GM19438 (cell line): Measurements from ENCODE around the gene PGS1.

Experiments used
- ATAC-seq: cut with Tn5 transposase; IDR thresholded peaks from one replicate; pipeline ENCODE4 v1.9.1; 2021; ENCODE audit warnings: low read depth; ENCODE audit not compliant: unreplicated experiment

Gene PGS1

DNA sequence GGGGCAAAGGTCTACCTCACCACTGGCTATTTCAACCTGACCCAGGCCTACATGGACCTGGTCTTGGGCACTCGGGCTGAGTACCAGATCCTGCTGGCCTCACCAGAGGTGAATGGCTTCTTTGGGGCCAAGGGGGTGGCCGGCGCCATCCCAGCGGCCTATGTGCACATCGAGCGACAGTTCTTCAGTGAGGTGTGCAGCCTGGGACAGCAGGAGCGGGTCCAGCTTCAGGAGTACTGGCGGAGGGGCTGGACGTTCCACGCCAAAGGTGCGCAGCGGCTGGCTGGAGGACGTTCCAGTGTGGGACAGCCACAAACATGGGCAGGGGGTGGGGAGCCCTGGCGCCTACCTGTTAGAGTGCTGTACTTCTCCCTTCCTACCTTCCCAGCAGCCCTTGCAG, 25.4 kb downstream of the PGS1 start:
- no peak for ATAC-seq

DNA sequence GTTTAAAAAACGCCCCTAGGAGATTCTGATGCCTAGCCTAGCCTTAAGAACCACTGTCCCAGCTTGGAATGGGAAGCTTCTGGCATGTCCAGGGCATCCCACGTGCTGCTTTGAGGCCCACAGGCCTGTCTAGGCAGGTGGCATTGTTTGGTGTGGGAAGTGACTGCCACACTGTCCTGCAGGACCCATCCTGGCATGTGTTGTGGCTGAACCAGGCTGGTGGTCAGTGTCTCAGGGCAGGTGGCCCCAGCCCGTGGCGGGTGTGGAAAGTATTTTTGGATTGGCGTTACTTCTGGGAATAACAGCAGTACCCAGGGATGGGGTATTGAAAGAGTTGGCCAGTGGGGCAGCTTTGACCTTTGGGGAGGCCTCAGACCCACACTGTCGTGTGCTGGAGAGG, 27.9 kb downstream of the PGS1 start:
- no peak for ATAC-seq

DNA sequence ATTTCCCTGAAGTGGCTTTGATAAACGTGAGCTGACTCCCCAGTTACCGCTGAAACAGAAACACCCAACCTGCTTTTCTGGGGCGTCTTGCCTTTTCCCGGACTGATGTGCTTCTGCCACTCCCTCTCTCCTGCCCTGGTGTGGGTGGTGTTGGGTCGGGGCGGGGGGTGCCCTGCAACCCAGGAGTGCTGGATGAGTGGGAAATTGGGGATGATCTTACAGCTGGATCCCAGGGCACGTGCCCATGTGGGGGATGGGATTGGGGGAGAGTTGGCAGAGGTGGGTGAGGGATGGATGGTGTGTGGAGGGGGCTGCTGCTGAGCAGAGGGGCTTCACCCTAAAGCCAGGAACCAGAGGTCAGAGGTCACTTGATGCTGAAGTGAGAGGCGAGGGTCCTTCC, 28.5 kb downstream of the PGS1 start:
- ATAC-seq = no peak

DNA sequence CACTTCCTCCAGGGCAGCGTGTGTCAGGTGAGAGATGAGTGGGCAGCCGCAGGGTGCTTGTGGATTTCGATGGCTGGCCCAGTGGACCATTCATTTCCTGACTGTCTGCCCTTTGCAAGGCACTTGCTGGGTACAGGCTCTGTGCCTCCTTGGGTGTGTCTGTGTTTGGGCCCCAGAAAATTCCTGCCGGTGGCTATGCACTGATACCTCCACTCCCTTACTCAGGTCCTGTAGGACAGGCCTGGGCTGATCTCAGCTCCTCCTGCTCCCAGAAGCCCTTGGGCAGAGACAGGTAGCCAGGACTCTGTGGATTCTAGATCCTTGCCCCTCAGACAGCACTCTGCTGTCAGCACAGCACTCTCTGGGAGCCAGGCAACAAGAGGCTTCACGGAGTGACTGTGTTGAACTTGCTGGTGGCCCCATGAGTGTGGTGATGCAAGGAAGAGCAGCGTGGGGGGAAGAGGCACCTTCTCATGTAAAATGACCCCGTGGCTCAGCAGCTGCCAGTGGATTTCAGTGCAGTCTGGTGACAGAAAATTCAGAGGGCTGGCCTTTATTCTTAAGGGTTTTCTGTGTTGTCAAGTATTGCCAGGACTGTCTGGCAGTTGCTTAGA, 29.0 kb downstream of the PGS1 start:
- ATAC-seq = no peak

DNA sequence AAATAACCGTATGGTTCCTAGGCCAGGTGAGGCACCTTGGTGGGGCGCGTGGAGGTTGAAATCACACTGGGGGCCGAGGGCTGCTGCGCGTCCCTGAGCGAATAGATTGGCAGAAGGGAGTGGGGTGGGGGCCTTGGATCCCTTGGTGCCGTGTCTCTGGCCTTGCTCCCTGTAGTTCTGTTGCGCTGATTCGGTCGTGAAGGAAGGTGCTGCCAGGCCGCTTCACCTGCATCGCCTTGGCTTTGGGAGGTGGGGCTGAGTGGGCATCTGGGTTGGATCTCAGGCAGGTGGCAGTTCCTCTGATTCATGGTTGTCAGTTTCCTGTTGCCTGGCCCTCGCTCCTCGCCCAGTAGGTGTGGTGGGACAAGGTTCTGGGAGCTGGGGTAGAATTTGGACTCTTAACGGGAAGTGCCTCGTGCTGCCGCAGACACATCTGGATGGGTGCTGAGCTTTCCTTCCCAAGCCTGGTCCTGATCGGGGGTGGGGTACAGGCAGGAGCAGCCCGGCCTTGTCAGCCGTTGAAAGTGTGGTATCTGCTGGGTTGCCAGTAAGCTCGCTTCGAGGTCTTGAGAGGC, 30.1 kb downstream of the PGS1 start:
- ATAC-seq = no peak

DNA sequence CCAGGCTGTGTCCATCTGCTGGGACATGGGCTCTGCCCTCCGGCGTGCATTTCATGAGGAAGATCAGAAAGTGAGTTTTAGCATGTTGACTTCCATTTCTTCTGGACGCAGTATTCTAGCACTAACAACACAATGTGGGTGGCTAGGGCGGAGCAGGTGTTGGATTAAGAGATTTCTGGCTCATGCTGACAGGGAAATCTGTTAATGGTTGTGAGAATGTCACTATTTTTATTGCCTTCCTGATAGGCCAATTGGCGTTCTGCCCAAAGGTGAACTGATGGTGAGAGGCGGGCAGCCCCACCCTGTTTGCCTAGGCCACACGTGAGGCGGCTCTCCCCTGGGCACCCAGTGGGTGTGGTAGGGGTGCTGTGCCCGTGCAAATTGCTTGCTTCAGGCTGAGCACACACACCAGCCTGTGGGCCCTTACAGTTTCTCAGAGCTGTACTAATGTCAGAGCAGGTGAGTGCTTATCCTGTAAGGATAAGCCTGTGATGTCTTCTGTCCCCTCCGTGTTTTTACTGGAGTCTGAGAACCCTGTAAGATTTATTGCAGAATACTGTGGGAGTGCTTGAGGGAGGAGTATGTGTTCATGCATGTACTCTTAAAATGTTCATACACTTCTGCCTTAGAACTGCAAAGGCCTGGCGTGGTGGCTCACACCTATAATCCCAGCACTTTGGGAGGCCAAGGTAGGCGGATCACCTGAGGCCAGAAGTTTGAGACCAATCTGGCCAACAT, 30.9 kb downstream of the PGS1 start:
- no peak for ATAC-seq

- ATAC-seq = no peak
These were observed 32.9 kb downstream of the PGS1 start for GRCh38 chr17:78411241-78411857.

- no peak for ATAC-seq
These were observed 34.0 kb downstream of the PGS1 start for GRCh38 chr17:78412403-78412802.

DNA sequence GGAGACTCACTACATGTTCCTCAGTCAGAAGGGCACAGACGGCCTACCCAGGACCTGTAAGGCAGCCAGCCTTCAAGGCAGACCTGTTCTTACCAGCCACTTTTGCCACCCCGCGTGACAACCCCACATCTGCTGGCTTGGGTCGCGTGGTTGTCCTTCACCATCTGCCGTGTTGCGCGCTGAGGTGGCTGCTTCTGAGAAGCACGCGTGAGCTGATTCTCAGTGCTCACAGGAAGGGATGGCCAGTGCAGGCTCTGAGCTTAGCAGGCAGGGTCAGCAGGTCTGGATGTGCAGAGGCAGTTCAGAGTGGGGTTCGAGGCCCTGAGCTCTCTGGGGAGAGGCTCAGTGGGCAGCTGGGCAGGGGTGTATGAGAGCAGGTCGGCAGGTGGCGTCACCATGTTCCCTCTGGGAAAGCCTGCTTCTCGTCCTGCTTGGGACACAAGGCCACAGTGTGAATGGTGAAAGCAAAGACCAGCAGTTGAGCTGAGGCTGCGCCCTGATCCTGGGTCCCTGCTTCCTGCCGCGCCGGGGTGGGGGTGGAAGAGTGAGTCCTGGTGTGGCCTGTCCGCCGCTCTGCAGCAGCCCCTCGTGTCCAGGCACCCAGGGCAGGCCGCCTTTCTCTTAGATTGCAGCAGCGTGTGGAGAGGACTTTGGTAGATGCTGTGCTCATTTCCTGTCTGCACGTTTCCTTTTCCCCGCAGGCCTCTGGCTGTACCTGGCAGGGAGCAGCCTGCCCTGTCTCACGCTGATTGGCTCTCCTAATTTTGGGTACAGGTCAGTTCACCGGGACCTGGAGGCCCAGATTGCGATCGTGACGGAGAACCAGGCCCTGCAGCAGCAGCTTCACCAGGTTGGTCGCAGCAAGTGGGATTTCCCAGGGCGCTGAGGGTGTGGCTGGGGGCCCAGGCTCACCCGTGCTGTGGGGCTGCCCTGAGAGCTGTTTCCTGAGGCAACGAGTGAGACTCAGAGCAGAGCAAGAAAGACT, 36.0 kb downstream of the PGS1 start:
- ATAC-seq = no peak

- no peak for ATAC-seq
These were observed 37.6 kb downstream of the PGS1 start for GRCh38 chr17:78415821-78416711.

GRCh38 chr17:78416791-78417530, 38.5 kb downstream of the PGS1 start:
- ATAC-seq = no peak

- no peak for ATAC-seq
These were observed 39.1 kb downstream of the PGS1 start for GRCh38 chr17:78417531-78417909.

DNA sequence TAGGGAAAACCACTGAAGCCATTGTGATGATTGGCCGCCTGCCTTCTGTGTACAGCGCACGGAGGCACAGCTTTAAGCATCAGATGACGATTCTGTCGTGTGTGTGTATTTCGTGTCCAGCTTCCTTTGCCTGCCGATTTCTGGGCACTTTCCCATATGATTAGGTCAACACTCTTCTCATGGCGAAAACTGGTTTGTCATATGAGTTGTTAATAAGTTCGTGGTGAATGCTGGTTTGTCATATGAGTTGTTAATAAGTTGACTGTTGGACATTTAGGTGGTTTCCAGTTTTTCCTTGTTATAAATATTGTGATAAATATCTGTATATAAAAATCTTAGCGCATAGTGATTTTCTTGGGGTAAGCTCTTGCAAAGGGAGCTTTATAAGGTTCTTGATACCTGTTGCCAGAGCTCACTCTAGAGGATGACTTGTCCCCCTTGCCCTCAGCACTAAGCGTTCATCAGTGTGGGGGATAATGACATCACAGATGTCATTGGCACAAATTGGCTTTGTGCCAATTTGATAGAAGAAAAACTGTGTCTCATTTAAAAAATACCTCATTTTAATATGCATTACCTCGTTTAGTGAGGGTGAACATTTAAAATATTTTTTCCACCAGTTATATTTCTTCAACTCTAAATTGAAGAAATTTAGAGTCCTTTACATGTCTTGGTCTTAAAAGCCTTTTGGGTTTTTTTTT, 40.0 kb downstream of the PGS1 start:
- no peak for ATAC-seq

- ATAC-seq = no peak
These were observed 41.7 kb downstream of the PGS1 start for GRCh38 chr17:78419970-78420815.

- no peak for ATAC-seq
These were observed 42.7 kb downstream of the PGS1 start for GRCh38 chr17:78421084-78421533.

DNA sequence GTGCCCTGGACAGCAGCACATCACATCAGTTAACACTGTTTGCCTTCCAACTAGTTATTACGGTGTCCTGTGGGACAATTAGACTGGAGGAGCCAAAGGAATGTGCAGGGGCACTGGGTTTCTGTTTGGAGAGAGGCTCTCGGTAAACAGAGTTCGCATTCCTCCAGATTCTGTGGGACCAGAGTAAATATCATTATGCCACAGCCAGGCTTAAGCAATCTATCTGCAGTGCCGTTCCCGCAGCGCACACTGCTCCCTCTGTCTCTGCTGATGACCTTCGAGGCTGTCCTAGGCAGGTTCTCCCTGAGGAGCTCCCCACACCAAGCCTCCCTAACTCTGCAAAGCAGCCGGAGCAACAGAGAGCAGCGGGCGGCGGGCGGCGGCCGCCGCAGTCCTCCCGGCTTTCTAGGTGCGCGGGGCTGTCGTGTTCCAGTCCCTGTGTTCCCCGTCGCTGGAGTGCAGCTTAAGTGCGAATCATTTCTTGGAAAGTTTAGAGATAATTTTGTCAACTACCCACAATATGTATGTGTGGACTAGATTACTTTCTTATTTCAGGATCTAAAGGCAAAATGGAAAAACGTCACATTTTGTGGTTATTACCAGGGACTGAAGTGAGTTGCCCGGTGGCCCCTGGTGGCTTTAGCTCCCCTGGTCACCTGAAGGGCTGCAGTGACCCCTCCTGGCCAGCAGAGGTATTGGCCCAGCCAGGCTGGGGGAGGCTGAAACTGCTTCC, 43.3 kb downstream of the PGS1 start:
- no peak for ATAC-seq

- no peak for ATAC-seq
These were observed 43.8 kb downstream of the PGS1 start for GRCh38 chr17:78422267-78422605.
